Skeletal muscle tissue (tissue), 4 donors: ENCODE data around the gene PNPLA2. TPM values are rescaled to one million over a fixed set of nuclear protein-coding genes. Genes with fewer than 3 reads are reported as not detected.

Experiments
- H3K27ac ChIP-seq: one replicate; pipeline ENCODE4 v1.7.0; 2013; ENCODE audit warnings: mild to moderate bottlenecking, low read depth, low read length, inconsistent platforms
- H3K27me3 ChIP-seq, 3 donors: one replicate each; pipeline ENCODE4 v1.7.0; 2013; ENCODE audit warnings: low read length in 3 of 3; ENCODE audit not compliant: control insufficient read depth in 3 of 3, insufficient read depth in 3 of 3
- H3K36me3 ChIP-seq, 3 donors: one replicate each; pipeline ENCODE4 v1.7.0; 2013; ENCODE audit warnings: low read length in 3 of 3; ENCODE audit not compliant: control insufficient read depth in 3 of 3, insufficient read depth in 3 of 3
- H3K4me1 ChIP-seq, 3 donors: one replicate each; pipeline ENCODE4 v1.7.0; 2013; ENCODE audit warnings: low read length in 3 of 3, mild to moderate bottlenecking in 3 of 3; ENCODE audit not compliant: control insufficient read depth in 3 of 3, insufficient read depth in 3 of 3
- H3K4me3 ChIP-seq, 3 donors: one replicate each; pipeline ENCODE4 v1.7.0; 2013; ENCODE audit warnings: low read length in 3 of 3
- H3K9ac ChIP-seq, 3 donors: one replicate each; pipeline ENCODE4 v1.7.0; 2013; ENCODE audit warnings: low read length in 3 of 3, mild to moderate bottlenecking in 3 of 3, moderate library complexity in 2 of 3, low read depth in 1 of 3
- H3K9me3 ChIP-seq, 3 donors: one replicate each; pipeline ENCODE4 v1.7.0; 2013; ENCODE audit warnings: low read length in 3 of 3; ENCODE audit not compliant: control insufficient read depth in 3 of 3
- total RNA-seq: library from RNA; depleted of rRNA; stranded (reverse); fragments of >200 nt; gene quantifications from one replicate; pipeline ENCODE4 v1.2.3, GENCODE V29; 2014
- donor health status: Osteomylitis.

PNPLA2 gene
- total RNA-seq, 1 donor from 2014 or later, result 13.6 TPM

DNA sequence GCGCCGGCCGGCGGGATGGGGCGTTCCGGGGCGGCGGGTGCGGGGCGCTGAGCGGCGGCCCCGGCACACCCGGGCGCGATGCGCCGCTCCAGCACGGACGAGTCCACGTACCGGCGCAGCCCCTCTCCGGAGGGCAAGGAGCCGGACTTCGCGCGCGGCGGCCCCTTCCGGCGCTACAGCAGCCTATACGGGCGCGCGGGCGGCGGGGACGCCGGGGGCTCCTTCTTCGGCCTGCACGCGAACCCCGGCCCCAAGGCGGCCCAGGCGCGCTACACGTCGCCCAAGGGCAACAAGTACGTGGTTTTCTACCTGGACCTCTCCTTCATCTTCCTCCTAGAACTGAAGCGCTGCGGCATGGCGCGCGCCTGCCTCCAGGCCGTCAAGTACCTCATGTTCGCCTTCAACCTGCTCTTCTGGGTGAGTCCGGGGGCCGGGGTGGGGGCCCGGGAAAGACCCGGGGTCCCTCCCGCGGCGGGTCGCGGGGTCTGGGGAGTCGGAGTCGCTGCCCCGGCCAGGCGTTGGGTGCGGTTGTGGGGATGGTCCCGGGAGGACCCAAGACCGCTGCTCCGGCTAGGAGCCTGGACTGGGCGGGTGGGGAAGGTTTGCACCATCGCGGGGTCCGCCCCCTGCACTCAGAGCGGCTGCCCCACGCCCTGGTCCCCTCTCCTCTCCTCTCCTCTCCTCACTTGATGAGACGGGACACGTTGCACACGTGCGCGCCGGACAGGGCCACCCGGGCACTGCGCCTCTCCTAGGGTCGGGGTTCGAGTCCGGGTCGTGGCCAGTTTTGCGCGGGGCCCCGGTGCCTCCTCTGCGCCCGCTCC, 31.4 kb downstream of the PNPLA2 start:
- Histone ChIP-seq H3K9me3 (no peaks in the 10 kb centered on the region), H3K9ac (no peak overlapping the region), H3K4me1 (peaks cover 22 to 34% (median 28%) of the 10 kb centered on the region in 3 donors), H3K36me3 (no peaks in the 10 kb centered on the region), H3K4me3 (peak overlapping the region in 1 of 3 donors; percentile 9), H3K27me3 (peaks cover 6 to 23% (median 12%) of the 10 kb centered on the region in 3 donors), H3K27ac (no peak overlapping the region)

DNA sequence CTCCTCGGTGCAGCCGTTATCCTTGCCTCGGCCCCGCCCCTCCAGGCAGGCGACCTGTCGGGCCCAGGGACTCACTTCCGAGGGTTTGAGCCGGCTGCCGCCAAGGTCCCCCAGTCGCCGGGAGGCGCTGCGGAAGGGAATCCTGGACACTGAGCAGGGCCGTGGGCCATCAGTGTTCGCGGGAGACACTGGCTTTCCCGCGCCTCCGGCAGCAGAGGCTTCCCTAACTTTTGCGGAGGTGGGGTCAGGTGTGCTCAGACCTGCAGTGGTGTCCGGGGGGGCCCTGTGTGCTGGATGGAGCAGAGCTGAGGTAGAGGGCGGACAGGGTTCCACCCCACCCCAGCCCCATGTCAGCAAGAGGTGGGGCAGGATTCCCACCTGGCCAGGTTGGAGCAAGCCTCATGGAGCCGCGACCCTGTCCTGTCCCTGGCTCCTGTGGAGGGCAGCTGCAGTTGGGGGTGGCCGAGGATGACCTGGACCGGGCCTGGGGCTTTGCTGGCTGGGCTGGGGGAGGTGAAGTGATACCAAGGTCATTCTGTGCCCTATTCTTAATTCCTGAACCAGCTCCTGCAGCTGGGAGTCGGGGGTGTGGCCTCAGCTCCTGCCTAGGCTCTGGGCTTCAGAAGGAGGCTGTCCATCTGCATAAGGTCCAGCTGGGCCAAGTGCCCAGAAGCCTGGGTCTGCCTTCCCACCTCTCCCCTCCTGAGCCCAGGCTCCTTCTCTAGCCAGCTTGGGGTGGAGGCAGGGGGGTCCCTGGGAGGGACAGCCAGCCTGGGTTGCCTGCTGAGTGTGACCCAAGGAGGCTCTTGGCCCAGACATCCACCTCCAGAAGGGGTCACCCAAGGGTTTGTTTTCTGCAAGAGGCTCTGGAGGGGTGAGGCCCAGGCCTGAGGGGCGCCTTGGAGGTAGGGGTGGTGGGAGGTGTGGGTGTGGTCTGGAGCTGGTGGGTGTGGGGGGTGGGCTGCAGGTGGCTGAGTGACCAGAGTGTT, 32.4 kb downstream of the PNPLA2 start:
- Histone ChIP-seq H3K36me3 (no peaks in the 10 kb centered on the region), H3K27ac (no peak overlapping the region), H3K9ac (no peak overlapping the region), H3K4me1 (peaks cover 19 to 25% (median 22%) of the 10 kb centered on the region in 3 donors), H3K9me3 (no peaks in the 10 kb centered on the region), H3K4me3 (no peak overlapping the region), H3K27me3 (peaks cover 6 to 23% (median 12%) of the 10 kb centered on the region in 3 donors)

DNA sequence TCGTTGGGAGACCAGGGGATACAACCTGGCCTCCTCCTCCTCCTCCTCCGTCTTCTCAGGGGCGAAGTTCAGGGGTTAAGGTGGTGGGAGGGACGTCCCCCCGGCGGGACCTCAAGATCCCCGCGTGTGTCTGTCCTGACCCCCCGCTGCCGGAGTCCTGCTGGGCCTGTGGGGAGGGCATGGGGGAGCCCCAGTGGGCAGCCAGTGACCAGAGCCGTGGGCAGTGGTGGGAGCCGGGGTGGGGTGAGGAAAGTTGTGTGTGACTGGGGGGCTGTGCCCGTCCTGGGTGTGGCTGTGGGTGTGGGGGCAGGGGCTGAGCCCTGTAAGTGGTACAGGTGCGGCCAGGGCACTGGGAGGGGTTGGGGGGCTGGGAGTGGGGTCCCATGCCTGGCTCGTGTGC, 34.0 kb downstream of the PNPLA2 start:
- H3K36me3 ChIP-seq, result no peaks in the 10 kb centered on the region
- H3K27me3 ChIP-seq, result peaks cover 6 to 23% (median 12%) of the 10 kb centered on the region in 3 donors
- no peak overlapping the region for H3K27ac ChIP-seq
- peaks cover 15 to 17% (median 15%) of the 10 kb centered on the region in 3 donors for H3K4me1 ChIP-seq
- H3K9me3 ChIP-seq, result no peaks in the 10 kb centered on the region
- no peak overlapping the region for H3K9ac ChIP-seq
- H3K4me3 ChIP-seq, result no peak overlapping the region

DNA sequence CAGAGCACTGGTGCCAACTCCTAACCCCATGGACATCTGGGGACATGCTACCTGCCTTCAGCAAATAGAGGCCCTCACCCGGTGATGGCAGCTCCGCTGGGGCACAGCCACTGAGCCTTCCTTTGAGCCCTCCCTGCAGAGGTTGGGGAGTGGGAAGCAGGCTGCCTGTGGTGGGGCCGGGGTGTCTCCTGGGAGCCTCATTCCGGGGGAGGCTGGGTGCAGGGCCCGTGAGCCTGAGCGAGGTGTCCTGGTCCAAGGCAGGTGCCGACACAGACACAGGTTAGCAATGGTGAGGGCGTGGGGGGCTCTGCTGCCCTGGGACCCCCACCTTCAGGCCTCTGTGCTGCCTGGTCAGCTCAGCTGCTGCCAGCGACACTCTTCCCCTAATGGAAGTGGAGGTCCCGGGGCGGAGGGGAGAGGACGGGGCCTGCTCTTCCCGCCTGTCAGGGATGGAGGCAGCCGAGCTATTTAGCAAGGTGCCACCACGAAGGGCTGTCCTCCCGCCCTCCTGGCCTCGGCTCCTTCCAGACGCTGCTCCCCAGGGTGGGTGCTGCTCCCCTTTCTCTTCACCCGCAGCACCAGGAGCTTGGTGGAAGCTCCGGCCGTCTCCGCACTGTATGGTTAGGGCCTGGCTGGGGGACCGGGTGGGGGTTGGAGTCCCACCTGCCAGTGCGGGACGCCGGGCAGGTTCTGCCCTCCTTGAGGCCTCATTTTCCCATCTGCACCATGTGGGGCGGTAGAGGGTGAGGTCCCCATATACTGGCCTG, 35.2 kb downstream of the PNPLA2 start:
- H3K36me3 ChIP-seq, result no peaks in the 10 kb centered on the region
- peaks cover 0 to 13% (median 5%) of the 10 kb centered on the region in 3 donors for H3K27me3 ChIP-seq
- H3K9ac ChIP-seq, result no peak overlapping the region
- peaks cover 6 to 9% (median 7%) of the 10 kb centered on the region in 3 donors for H3K4me1 ChIP-seq
- no peak overlapping the region for H3K27ac ChIP-seq
- no peaks in the 10 kb centered on the region for H3K9me3 ChIP-seq
- no peak overlapping the region for H3K4me3 ChIP-seq

DNA sequence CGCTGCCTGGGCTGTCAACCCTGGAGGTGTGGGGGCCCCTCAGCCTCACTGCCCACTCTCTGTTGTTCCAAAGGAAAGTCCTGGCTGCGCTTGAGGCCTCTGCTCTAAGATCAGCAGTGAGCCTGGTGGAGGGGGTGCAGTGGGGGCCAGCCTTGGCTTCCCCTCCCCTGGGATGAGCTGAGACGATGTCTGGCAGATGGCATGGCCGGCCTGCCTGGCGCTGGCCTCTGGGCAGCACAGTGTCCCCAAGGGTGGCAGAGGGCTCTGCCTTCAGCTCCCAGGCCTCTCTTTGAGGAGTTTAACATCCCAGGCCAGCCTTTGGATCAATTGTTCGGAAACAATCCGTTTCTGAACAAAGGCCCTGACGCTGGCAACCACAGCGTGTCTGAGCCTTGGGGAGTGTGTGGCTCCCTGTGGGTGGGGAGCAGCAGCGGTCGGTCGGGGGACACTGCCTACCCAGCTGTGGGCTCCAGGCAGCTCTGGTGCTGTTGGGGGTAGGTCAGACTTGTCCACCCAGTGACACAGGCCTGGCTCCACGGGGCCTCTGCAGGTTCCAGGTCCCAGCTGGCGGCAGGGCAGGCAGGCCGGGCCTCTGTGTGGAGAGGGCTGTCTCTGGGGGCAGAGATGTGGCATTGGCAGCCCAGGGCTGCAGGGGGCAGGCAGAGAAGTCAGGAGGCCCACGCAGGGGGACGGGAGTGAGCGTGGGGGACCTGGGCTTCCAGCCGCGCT, 36.1 kb downstream of the PNPLA2 start:
- Histone ChIP-seq H3K27me3 (peaks cover 0 to 9% (median 0%) of the 10 kb centered on the region in 3 donors), H3K4me1 (peaks cover 10 to 12% (median 10%) of the 10 kb centered on the region in 3 donors), H3K4me3 (no peak overlapping the region), H3K27ac (no peak overlapping the region), H3K9ac (no peak overlapping the region), H3K9me3 (no peaks in the 10 kb centered on the region), H3K36me3 (no peaks in the 10 kb centered on the region)

DNA sequence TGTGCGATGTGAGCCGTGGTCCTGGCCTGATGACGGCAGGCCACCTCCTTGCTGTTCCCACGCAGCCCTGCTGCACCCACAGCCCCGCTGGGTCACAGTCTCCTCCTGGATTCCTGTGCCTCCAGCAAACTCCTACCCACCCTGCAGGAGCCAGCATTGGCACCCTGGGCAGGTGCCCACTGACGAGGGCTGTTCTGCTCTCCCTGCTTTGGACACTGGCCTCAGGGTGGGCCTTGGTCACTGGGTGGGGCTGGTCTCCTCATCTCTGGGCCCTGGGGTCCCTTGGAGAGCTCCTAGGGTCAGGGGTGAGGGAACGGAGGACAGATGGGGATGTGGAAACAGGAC, 36.6 kb downstream of the PNPLA2 start:
- Histone ChIP-seq H3K27me3 (peaks cover 0 to 7% (median 0%) of the 10 kb centered on the region in 3 donors), H3K27ac (no peak overlapping the region), H3K36me3 (no peaks in the 10 kb centered on the region), H3K4me1 (peaks cover 14 to 16% (median 14%) of the 10 kb centered on the region in 3 donors), H3K4me3 (no peak overlapping the region), H3K9ac (no peak overlapping the region), H3K9me3 (no peaks in the 10 kb centered on the region)

DNA sequence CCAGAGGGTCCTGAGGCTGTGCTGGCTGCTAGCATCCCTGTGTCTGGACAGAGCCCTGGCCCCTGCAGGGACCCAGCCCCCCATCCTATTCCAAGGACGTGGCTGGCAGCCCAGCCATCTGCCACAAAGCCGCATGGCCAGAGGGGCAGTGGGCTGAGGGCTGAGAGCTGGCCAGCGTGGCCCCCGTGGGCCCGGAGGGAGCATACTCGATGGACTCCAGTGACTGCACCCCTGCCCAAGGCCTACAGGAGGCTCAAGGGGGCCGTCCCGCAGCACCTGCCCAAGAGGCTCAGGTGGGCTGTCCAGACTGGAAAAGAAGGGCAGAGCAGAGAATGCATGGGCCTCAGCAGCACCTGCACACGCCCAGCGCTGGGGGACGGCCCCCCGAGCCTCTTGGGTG, 37.1 kb downstream of the PNPLA2 start:
- Histone ChIP-seq H3K27me3 (peaks cover 0 to 2% (median 0%) of the 10 kb centered on the region in 3 donors), H3K4me1 (peaks cover 13 to 18% (median 14%) of the 10 kb centered on the region in 3 donors), H3K36me3 (no peaks in the 10 kb centered on the region), H3K9ac (no peak overlapping the region), H3K27ac (no peak overlapping the region), H3K4me3 (no peak overlapping the region), H3K9me3 (no peaks in the 10 kb centered on the region)

DNA sequence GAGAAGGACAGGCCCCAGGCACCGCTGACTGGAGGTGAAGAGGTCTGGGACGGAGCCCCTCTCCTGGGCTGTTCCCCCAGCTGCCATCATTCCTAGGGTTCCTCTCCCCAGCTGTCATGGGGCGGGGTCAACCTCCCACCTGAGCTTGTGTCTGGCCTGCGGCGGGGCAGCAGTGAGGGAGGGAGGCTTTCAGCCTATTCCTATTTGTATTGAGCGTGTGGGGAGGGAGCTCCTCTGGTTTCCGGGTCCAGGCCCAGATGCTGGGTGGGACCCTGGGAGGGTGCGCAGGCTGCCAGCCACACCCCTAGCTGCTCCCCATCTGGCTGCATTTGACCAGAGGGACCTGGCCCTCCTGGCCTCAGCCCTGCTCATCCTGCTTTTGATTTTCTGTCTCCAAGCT, 37.7 kb downstream of the PNPLA2 start:
- Histone ChIP-seq H3K9ac (no peak overlapping the region), H3K36me3 (no peaks in the 10 kb centered on the region), H3K9me3 (no peaks in the 10 kb centered on the region), H3K27me3 (no peaks in the 10 kb centered on the region), H3K4me1 (peaks cover 8 to 18% (median 12%) of the 10 kb centered on the region in 3 donors), H3K4me3 (no peak overlapping the region), H3K27ac (no peak overlapping the region)
